Mucosa of descending colon (tissue), 3 donors: ENCODE data around the gene CYP2U1. TPM values are rescaled to one million over a fixed set of nuclear protein-coding genes. Genes with fewer than 3 reads are reported as not detected.
"Not testable (repeated sequence)": the region's sequence is repeated elsewhere in the genome, so short reads cannot be mapped to it uniquely, and the experiment has no call there.

Experiments
- ATAC-seq: fragments of 200-7000 bp; cut with Tn5 transposase; one replicate; pipeline ENCODE4 v1.9.1; 2020; ENCODE audit warnings: mild to moderate bottlenecking, moderate library complexity
- DNase-seq, 3 donors: peaks; one replicate each; pipeline ENCODE4 v3.0.0-alpha.2; 2020
- H3K36me3 ChIP-seq: fragments of 200-600 bp; one replicate; pipeline ENCODE4 v1.8.0; 2021; ENCODE audit warnings: low read depth, mild to moderate bottlenecking
- H3K4me1 ChIP-seq: fragments of 200-600 bp; one replicate; pipeline ENCODE4 v1.8.0; 2021; ENCODE audit warnings: low read depth, mild to moderate bottlenecking
- H3K4me3 ChIP-seq: fragments of 200-600 bp; one replicate; pipeline ENCODE4 v1.8.0; 2021; ENCODE audit warnings: mild to moderate bottlenecking
- H3K9me3 ChIP-seq: fragments of 200-600 bp; one replicate; pipeline ENCODE4 v1.8.0; 2021; ENCODE audit warnings: mild to moderate bottlenecking
- CTCF ChIP-seq: fragments of 200-600 bp; IDR thresholded peaks from one replicate; pipeline ENCODE4 v1.8.0; 2022; ENCODE audit warnings: antibody characterized with exemption, mild to moderate bottlenecking
- intact Hi-C, 2 donors: fragments of 100-400 bp; cut with DNase I in 1 of 2; cut with micrococcal nuclease in 1 of 2; formaldehyde crosslinking; loops; one replicate each; pipeline versions ENCODE4 v1.11.0 to v1.11.1; 2022; cut with DNase I, micrococcal nuclease
- total RNA-seq, 3 donors: library from RNA; stranded (reverse); fragmentation: NEBNext Ultra II Directional in 2 of 3; extraction: Animal tissue kit (Norgen Biotek cat#: 25700) in 2 of 3; gene quantifications; one replicate each; pipeline versions ENCODE4 v1.2.1 to v1.2.4, GENCODE V29; 2021 to 2023
- donor health status: DM: no; HTN: no; CAD: no; lungs with moderate emphysema.
- donor health status: DM: no; HTN: no; CAD: no.
- donor health status: DM: no; HTN: yes; CAD: no.

Gene CYP2U1
- total RNA-seq, 3 donors from 2014 or later: 3.4 to 10.5 (median 3.4) TPM

GRCh38 chr4:107900067-107900466, 31.3 kb upstream of the CYP2U1 start:
- DNase-seq (no peak), ATAC-seq (no peak)
- Histone ChIP-seq H3K4me3 (no peak overlapping the region), H3K36me3 (no peaks in the 10 kb centered on the region), H3K4me1 (no peaks in the 10 kb centered on the region), H3K9me3 (no peaks in the 10 kb centered on the region)
- TF ChIP-seq CTCF: no peak
- intact Hi-C loops: no loop called here

GRCh38 chr4:107900508-107900907, 30.8 kb upstream of the CYP2U1 start:
- H3K36me3 ChIP-seq: no peaks in the 10 kb centered on the region
- intact Hi-C loops: no loop called here
- no peak for TF ChIP-seq CTCF
- DNase-seq (no peak), ATAC-seq (no peak)
- H3K4me3 ChIP-seq: no peak overlapping the region
- H3K9me3 ChIP-seq: no peaks in the 10 kb centered on the region
- H3K4me1 ChIP-seq: no peaks in the 10 kb centered on the region

GRCh38 chr4:107901213-107901934, 30.0 kb upstream of the CYP2U1 start:
- intact Hi-C loops: no loop called here
- Histone ChIP-seq H3K9me3 (no peaks in the 10 kb centered on the region), H3K4me3 (no peak overlapping the region), H3K36me3 (no peaks in the 10 kb centered on the region), H3K4me1 (no peaks in the 10 kb centered on the region)
- DNase-seq: no peak
- no peak for ATAC-seq
- TF ChIP-seq CTCF: no peak

GRCh38 chr4:107902715-107903114, 28.6 kb upstream of the CYP2U1 start:
- DNase-seq: no peak
- no peak for TF ChIP-seq CTCF
- no peak overlapping the region for H3K4me3 ChIP-seq
- H3K4me1 ChIP-seq: no peaks in the 10 kb centered on the region
- no peak for ATAC-seq
- no peaks in the 10 kb centered on the region for H3K36me3 ChIP-seq
- intact Hi-C loops: no loop called here
- no peaks in the 10 kb centered on the region for H3K9me3 ChIP-seq

GRCh38 chr4:107905082-107905481, 26.3 kb upstream of the CYP2U1 start:
- H3K36me3 ChIP-seq, intact Hi-C loops, DNase-seq, H3K9me3 ChIP-seq, H3K4me1 ChIP-seq, H3K4me3 ChIP-seq, ATAC-seq: not testable (repeated sequence)

GRCh38 chr4:107906458-107907100, 24.8 kb upstream of the CYP2U1 start:
- intact Hi-C loops: no loop called here
- ATAC-seq (no peak), DNase-seq (no peak)
- no peaks in the 10 kb centered on the region for H3K4me1 ChIP-seq
- H3K4me3 ChIP-seq: no peak overlapping the region
- no peak for TF ChIP-seq CTCF
- no peaks in the 10 kb centered on the region for H3K36me3 ChIP-seq
- H3K9me3 ChIP-seq: no peaks in the 10 kb centered on the region
